ENCODE data around the gene RNPEP. TPM values are rescaled to one million over a fixed set of nuclear protein-coding genes. Genes with fewer than 3 reads are reported as not detected.
"Not testable (repeated sequence)": the region's sequence is repeated elsewhere in the genome, so short reads cannot be mapped to it uniquely, and the experiment has no call there.

Gene RNPEP
- total RNA-seq, 2 experiments from 2014 or later: 33.7 TPM

GRCh38 chr1:202017749-202018467 is 35.5 kb downstream of the RNPEP start:
- POLR2A ChIA-PET: no interaction called here
- peaks cover 5% of the 10 kb centered on the region for H3K27me3 Mint-ChIP-seq
- DNase-seq: no peak
- H3K4me1 Mint-ChIP-seq: peaks cover 2% of the 10 kb centered on the region
- H3K36me3 Mint-ChIP-seq: no peaks in the 10 kb centered on the region
- ATAC-seq (ENCODE audit: low read depth): no peak
- H3K27ac Mint-ChIP-seq: no peak overlapping the region
- H3K9me3 Mint-ChIP-seq: no peaks in the 10 kb centered on the region
- no peak overlapping the region for H3K4me3 Mint-ChIP-seq

GRCh38 chr1:202018468-202019234 is 36.2 kb downstream of the RNPEP start:
- POLR2A ChIA-PET: no interaction called here
- Mint-ChIP-seq H3K36me3 (no peaks in the 10 kb centered on the region), H3K9me3 (no peaks in the 10 kb centered on the region), H3K27ac (no peak overlapping the region), H3K4me1 (peaks cover 2% of the 10 kb centered on the region), H3K4me3 (no peak overlapping the region), H3K27me3 (peaks cover 6% of the 10 kb centered on the region)
- no peak for DNase-seq
- ATAC-seq (ENCODE audit: low read depth): no peak

- ATAC-seq (ENCODE audit: low read depth); POLR2A ChIA-PET; DNase-seq; H3K27me3 Mint-ChIP-seq; H3K4me3 Mint-ChIP-seq; H3K4me1 Mint-ChIP-seq; H3K27ac Mint-ChIP-seq; H3K9me3 Mint-ChIP-seq; H3K36me3 Mint-ChIP-seq: not testable (repeated sequence)
These were observed 36.7 kb downstream of the RNPEP start for GRCh38 chr1:202019235-202019558.

GRCh38 chr1:202023001-202023433 is 40.6 kb downstream of the RNPEP start:
- Mint-ChIP-seq H3K36me3 (no peaks in the 10 kb centered on the region), H3K9me3 (no peaks in the 10 kb centered on the region), H3K4me3 (no peak overlapping the region), H3K27me3 (peaks cover 9% of the 10 kb centered on the region), H3K4me1 (peaks cover 2% of the 10 kb centered on the region), H3K27ac (no peak overlapping the region)
- ATAC-seq (ENCODE audit: low read depth): no peak
- POLR2A ChIA-PET: interaction anchor here (1.1 kb wide), 1 partner anchor 284 kb away, joined by 4 read pairs; no protein-coding TSS in a partner anchor
- no peak for DNase-seq

- ATAC-seq (ENCODE audit: low read depth): no peak
These were observed 46.8 kb downstream of the RNPEP start for GRCh38 chr1:202029171-202029665.

GRCh38 chr1:202029727-202030126 is 47.3 kb downstream of the RNPEP start:
- POLR2A ChIA-PET: no interaction called here
- Mint-ChIP-seq H3K36me3 (no peaks in the 10 kb centered on the region), H3K4me3 (no peak overlapping the region), H3K9me3 (no peaks in the 10 kb centered on the region), H3K27ac (no peak overlapping the region), H3K4me1 (no peaks in the 10 kb centered on the region), H3K27me3 (peaks cover 13% of the 10 kb centered on the region)
- ATAC-seq (ENCODE audit: low read depth) (no peak), DNase-seq (no peak)

More at GRCh38 chr1:202029171-202029665, 46.8 kb downstream of the RNPEP start:
- Mint-ChIP-seq H3K4me3 (no peak overlapping the region), H3K27me3 (peaks cover 13% of the 10 kb centered on the region), H3K27ac (no peak overlapping the region), H3K36me3 (no peaks in the 10 kb centered on the region), H3K9me3 (no peaks in the 10 kb centered on the region), H3K4me1 (no peaks in the 10 kb centered on the region)
- DNase-seq: no peak
- POLR2A ChIA-PET: no interaction called here

- Mint-ChIP-seq H3K4me3 (no peak overlapping the region), H3K36me3 (no peaks in the 10 kb centered on the region), H3K4me1 (no peaks in the 10 kb centered on the region), H3K27me3 (peaks cover 7% of the 10 kb centered on the region), H3K9me3 (no peaks in the 10 kb centered on the region), H3K27ac (no peak overlapping the region)
- POLR2A ChIA-PET: no interaction called here
- ATAC-seq (ENCODE audit: low read depth) (no peak), DNase-seq (no peak)
These were observed 49.3 kb downstream of the RNPEP start for GRCh38 chr1:202031796-202032195.

- H3K4me1 Mint-ChIP-seq: no peaks in the 10 kb centered on the region
- H3K4me3 Mint-ChIP-seq: no peak overlapping the region
- no peaks in the 10 kb centered on the region for H3K9me3 Mint-ChIP-seq
- H3K36me3 Mint-ChIP-seq: no peaks in the 10 kb centered on the region
- H3K27ac Mint-ChIP-seq: no peak overlapping the region
- peaks cover 7% of the 10 kb centered on the region for H3K27me3 Mint-ChIP-seq
- DNase-seq: no peak
- no peak for ATAC-seq (ENCODE audit: low read depth)
- POLR2A ChIA-PET: no interaction called here
These were observed 51.8 kb downstream of the RNPEP start for GRCh38 chr1:202034149-202034682.

- ATAC-seq (ENCODE audit: low read depth) (no peak), DNase-seq (no peak)
- POLR2A ChIA-PET: no interaction called here
- H3K36me3 Mint-ChIP-seq: no peaks in the 10 kb centered on the region
- no peak overlapping the region for H3K4me3 Mint-ChIP-seq
- no peaks in the 10 kb centered on the region for H3K4me1 Mint-ChIP-seq
- H3K27ac Mint-ChIP-seq: no peak overlapping the region
- H3K27me3 Mint-ChIP-seq: peaks cover 3% of the 10 kb centered on the region
- no peaks in the 10 kb centered on the region for H3K9me3 Mint-ChIP-seq
These were observed 52.4 kb downstream of the RNPEP start for GRCh38 chr1:202034683-202035462.

GRCh38 chr1:202036595-202037387 is 54.3 kb downstream of the RNPEP start:
- H3K27ac Mint-ChIP-seq: no peak overlapping the region
- POLR2A ChIA-PET: no interaction called here
- no peak for ATAC-seq (ENCODE audit: low read depth)

GRCh38 chr1:202037706-202038296 is 55.4 kb downstream of the RNPEP start:
- DNase-seq (no peak), ATAC-seq (ENCODE audit: low read depth) (no peak)
- POLR2A ChIA-PET: no interaction called here
- Mint-ChIP-seq H3K9me3 (no peaks in the 10 kb centered on the region), H3K36me3 (no peaks in the 10 kb centered on the region), H3K4me3 (no peak overlapping the region), H3K27me3 (peaks cover 4% of the 10 kb centered on the region), H3K27ac (no peak overlapping the region), H3K4me1 (no peaks in the 10 kb centered on the region)

More at GRCh38 chr1:202036595-202037387, 54.3 kb downstream of the RNPEP start:
- Mint-ChIP-seq H3K4me1 (no peaks in the 10 kb centered on the region), H3K36me3 (no peaks in the 10 kb centered on the region), H3K4me3 (no peak overlapping the region), H3K9me3 (no peaks in the 10 kb centered on the region), H3K27me3 (peaks cover 6% of the 10 kb centered on the region)
- no peak for DNase-seq

GRCh38 chr1:202038688-202039346 is 56.4 kb downstream of the RNPEP start:
- Mint-ChIP-seq H3K27me3 (peaks cover 4% of the 10 kb centered on the region), H3K4me1 (peaks cover 2% of the 10 kb centered on the region), H3K9me3 (no peaks in the 10 kb centered on the region), H3K36me3 (no peaks in the 10 kb centered on the region), H3K27ac (no peak overlapping the region), H3K4me3 (no peak overlapping the region)
- ATAC-seq (ENCODE audit: low read depth): no peak
- DNase-seq: no peak
- POLR2A ChIA-PET: no interaction called here

Measured in activated naive CD8-positive, alpha-beta T cell treated with anti-CD3 and anti-CD28 coated beads, Interleukin-2, amount 10 ng/mL, durations not matched to agents 7 days and 5 days (primary cell).